Measurements from ENCODE around the gene WDR36. TPM values are rescaled to one million over a fixed set of nuclear protein-coding genes. Genes with fewer than 3 reads are reported as not detected.

WDR36 gene
- total and polyA plus RNA-seq, 9 of the 15 experiments (the other 6 are each of a cell fraction or from before 2014, with no cell fraction given), result 25.7 to 68.0 (median 41.5) TPM

DNA sequence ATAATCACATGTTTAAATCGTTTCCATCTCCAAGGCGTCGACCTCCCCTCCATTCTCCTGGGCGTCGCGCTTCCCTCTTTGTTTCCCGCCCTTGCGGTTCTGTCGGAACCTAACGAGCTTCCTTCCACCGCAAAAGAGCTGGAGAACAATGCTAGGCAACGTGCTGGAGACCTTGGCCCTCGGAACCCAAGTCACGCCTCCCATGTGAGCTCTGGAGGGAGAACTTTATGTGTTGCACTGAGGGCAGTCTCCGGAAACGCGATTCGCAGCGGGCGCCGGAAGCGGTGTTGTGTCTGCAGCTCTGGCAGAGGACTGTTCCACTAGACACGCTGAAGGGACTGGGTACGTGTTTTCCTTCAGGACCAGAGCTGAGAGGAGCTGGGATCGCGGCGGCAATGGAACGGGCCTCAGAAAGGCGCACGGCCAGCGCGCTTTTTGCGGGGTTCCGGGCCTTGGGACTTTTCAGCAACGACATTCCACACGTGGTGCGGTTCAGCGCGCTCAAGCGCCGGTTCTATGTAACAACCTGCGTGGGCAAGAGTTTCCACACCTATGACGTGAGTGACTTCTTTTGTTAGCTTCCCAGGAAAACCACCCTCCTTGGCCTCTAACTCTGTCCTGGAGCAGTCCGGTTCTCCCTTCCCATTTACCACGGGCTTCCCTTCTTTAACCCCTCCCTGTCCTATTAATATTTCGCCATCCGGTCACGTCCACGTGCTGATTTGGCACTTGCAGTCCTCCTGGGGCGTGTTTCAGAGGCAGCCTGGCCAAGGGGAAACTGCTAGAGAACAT lies at the start of gene WDR36 (continued):
- TF ChIP-seq, protein P1, sequence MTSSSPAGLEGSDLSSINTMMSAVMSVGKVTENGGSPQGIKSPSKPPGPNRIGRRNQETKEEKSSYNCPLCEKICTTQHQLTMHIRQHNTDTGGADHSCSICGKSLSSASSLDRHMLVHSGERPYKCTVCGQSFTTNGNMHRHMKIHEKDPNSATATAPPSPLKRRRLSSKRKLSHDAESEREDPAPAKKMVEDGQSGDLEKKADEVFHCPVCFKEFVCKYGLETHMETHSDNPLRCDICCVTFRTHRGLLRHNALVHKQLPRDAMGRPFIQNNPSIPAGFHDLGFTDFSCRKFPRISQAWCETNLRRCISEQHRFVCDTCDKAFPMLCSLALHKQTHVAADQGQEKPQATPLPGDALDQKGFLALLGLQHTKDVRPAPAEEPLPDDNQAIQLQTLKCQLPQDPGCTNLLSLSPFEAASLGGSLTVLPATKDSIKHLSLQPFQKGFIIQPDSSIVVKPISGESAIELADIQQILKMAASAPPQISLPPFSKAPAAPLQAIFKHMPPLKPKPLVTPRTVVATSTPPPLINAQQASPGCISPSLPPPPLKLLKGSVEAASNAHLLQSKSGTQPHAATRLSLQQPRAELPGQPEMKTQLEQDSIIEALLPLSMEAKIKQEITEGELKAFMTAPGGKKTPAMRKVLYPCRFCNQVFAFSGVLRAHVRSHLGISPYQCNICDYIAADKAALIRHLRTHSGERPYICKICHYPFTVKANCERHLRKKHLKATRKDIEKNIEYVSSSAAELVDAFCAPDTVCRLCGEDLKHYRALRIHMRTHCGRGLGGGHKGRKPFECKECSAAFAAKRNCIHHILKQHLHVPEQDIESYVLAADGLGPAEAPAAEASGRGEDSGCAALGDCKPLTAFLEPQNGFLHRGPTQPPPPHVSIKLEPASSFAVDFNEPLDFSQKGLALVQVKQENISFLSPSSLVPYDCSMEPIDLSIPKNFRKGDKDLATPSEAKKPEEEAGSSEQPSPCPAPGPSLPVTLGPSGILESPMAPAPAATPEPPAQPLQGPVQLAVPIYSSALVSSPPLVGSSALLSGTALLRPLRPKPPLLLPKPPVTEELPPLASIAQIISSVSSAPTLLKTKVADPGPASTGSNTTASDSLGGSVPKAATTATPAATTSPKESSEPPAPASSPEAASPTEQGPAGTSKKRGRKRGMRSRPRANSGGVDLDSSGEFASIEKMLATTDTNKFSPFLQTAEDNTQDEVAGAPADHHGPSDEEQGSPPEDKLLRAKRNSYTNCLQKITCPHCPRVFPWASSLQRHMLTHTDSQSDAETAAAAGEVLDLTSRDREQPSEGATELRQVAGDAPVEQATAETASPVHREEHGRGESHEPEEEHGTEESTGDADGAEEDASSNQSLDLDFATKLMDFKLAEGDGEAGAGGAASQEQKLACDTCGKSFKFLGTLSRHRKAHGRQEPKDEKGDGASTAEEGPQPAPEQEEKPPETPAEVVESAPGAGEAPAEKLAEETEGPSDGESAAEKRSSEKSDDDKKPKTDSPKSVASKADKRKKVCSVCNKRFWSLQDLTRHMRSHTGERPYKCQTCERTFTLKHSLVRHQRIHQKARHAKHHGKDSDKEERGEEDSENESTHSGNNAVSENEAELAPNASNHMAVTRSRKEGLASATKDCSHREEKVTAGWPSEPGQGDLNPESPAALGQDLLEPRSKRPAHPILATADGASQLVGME (CRISPR knock-in tag; IDR thresholded peaks at IDR 0.05), result peak; percentile 65; the same call in 1 of the 2 replicates
- TF ChIP-seq SAFB2 (IDR thresholded peaks at IDR 0.05; ENCODE audit: borderline replicate concordance, low read depth, low read length, severe bottlenecking) (no peak), FOS (IDR thresholded peaks at IDR 0.05; ENCODE audit: extremely low read depth, insufficient read length) (no peak), PML (IDR thresholded peaks at IDR 0.05; ENCODE audit: low read length) (peak; percentile 68; the same call in 1 of the 2 replicates), XRCC3 (IDR thresholded peaks at IDR 0.05) (no peak), STAG1 (CRISPR knock-in tag; IDR thresholded peaks at IDR 0.05; ENCODE audit: borderline replicate concordance) (no peak), RFX5 (IDR thresholded peaks at IDR 0.05; ENCODE audit: low read depth, low read length) (no peak), SMAD4 (CRISPR knock-in tag; conservative IDR thresholded peaks at IDR 0.05) (peak; percentile 77), MCM3 (IDR thresholded peaks at IDR 0.05) (no peak), BRF1 (IDR thresholded peaks at IDR 0.05; ENCODE audit: borderline replicate concordance, extremely low read depth, insufficient read length) (no peak), SRSF7 (optimal IDR thresholded peaks at IDR 0.05; ENCODE audit: low read depth, low read length) (no peak), CHD4 (IDR thresholded peaks at IDR 0.05; ENCODE audit: insufficient read depth, insufficient replicate concordance, low read depth, low read length, poor library complexity, severe bottlenecking) (no peak)
- TF ChIP-seq, protein P2, sequence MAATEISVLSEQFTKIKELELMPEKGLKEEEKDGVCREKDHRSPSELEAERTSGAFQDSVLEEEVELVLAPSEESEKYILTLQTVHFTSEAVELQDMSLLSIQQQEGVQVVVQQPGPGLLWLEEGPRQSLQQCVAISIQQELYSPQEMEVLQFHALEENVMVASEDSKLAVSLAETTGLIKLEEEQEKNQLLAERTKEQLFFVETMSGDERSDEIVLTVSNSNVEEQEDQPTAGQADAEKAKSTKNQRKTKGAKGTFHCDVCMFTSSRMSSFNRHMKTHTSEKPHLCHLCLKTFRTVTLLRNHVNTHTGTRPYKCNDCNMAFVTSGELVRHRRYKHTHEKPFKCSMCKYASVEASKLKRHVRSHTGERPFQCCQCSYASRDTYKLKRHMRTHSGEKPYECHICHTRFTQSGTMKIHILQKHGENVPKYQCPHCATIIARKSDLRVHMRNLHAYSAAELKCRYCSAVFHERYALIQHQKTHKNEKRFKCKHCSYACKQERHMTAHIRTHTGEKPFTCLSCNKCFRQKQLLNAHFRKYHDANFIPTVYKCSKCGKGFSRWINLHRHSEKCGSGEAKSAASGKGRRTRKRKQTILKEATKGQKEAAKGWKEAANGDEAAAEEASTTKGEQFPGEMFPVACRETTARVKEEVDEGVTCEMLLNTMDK (IDR thresholded peaks at IDR 0.05; ENCODE audit: borderline replicate concordance, insufficient read depth, low read depth, low read length, poor library complexity, severe bottlenecking), result no peak
- TF ChIP-seq, protein P3, sequence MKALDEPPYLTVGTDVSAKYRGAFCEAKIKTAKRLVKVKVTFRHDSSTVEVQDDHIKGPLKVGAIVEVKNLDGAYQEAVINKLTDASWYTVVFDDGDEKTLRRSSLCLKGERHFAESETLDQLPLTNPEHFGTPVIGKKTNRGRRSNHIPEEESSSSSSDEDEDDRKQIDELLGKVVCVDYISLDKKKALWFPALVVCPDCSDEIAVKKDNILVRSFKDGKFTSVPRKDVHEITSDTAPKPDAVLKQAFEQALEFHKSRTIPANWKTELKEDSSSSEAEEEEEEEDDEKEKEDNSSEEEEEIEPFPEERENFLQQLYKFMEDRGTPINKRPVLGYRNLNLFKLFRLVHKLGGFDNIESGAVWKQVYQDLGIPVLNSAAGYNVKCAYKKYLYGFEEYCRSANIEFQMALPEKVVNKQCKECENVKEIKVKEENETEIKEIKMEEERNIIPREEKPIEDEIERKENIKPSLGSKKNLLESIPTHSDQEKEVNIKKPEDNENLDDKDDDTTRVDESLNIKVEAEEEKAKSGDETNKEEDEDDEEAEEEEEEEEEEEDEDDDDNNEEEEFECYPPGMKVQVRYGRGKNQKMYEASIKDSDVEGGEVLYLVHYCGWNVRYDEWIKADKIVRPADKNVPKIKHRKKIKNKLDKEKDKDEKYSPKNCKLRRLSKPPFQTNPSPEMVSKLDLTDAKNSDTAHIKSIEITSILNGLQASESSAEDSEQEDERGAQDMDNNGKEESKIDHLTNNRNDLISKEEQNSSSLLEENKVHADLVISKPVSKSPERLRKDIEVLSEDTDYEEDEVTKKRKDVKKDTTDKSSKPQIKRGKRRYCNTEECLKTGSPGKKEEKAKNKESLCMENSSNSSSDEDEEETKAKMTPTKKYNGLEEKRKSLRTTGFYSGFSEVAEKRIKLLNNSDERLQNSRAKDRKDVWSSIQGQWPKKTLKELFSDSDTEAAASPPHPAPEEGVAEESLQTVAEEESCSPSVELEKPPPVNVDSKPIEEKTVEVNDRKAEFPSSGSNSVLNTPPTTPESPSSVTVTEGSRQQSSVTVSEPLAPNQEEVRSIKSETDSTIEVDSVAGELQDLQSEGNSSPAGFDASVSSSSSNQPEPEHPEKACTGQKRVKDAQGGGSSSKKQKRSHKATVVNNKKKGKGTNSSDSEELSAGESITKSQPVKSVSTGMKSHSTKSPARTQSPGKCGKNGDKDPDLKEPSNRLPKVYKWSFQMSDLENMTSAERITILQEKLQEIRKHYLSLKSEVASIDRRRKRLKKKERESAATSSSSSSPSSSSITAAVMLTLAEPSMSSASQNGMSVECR (CRISPR knock-in tag; IDR thresholded peaks at IDR 0.05), result peak; percentile 97
